H1 (cell line): Measurements from ENCODE around the gene PRKAR2A.

Experiments
- ASH2L ChIP-seq: fragments of 200-600, 300-600 bp; sonication (generic); IDR thresholded peaks from one replicate; pipeline ENCODE4 v1.7.1; 2017; ENCODE audit warnings: low read length
- CREB1 ChIP-seq: IDR thresholded peaks from 2 replicates; pipeline ENCODE4 v1.6.1; 2012; ENCODE audit warnings: inconsistent platforms
- CTCF ChIP-seq, 3 experiments: IDR thresholded peaks; 1 replicate in 2 of 3; 2 replicates in 1 of 3; pipeline versions ENCODE4 v1.5.1 to v1.6.1; 2011; ENCODE audit warnings: low read length in 3 of 3, mild to moderate bottlenecking in 3 of 3, inconsistent platforms in 2 of 3, low read depth in 1 of 3, moderate library complexity in 1 of 3; ENCODE audit not compliant: insufficient read depth in 1 of 3; ENCODE audit errors: control extremely low read depth in 1 of 3
- EZH2 ChIP-seq: fragments of 200-600 bp; sonication (generic); IDR thresholded peaks from 2 replicates; pipeline ENCODE4 v1.7.1; 2012; ENCODE audit warnings: low read depth, mild to moderate bottlenecking, moderate library complexity, low read length, inconsistent platforms; ENCODE audit not compliant: severe bottlenecking
- JUN ChIP-seq: IDR thresholded peaks from 2 replicates; pipeline ENCODE4 v1.6.1; 2011; ENCODE audit warnings: low read depth, mild to moderate bottlenecking, improper control_type of control experiment, low read length
- MAFK ChIP-seq: IDR thresholded peaks from 2 replicates; pipeline ENCODE4 v1.6.1; 2012; ENCODE audit warnings: low read depth, mild to moderate bottlenecking, improper control_type of control experiment, low read length
- NANOG ChIP-seq: IDR thresholded peaks from 2 replicates; pipeline ENCODE4 v1.6.1; 2011; ENCODE audit warnings: low read length, low read depth, mild to moderate bottlenecking, inconsistent platforms; ENCODE audit not compliant: insufficient read depth, poor library complexity, severe bottlenecking
- POLR2A ChIP-seq, 2 experiments: IDR thresholded peaks; 1 replicate in 1 of 2; 2 replicates in 1 of 2; pipeline ENCODE4 v1.6.1; 2011; ENCODE audit warnings: low read depth in 2 of 2, low read length in 2 of 2, mild to moderate bottlenecking in 2 of 2; ENCODE audit errors: control extremely low read depth in 1 of 2
- POLR2AphosphoS5 ChIP-seq: IDR thresholded peaks from 2 replicates; pipeline ENCODE4 v1.6.1; 2011; ENCODE audit warnings: low read depth, low read length
- RFX5 ChIP-seq: IDR thresholded peaks from 2 replicates; pipeline ENCODE4 v1.6.1; 2011; ENCODE audit warnings: low read depth, low read length, improper control_type of control experiment, borderline replicate concordance
- SIN3A ChIP-seq, 2 experiments: IDR thresholded peaks in 1 of 2; conservative IDR thresholded peaks in 1 of 2; 2 replicates each; pipeline ENCODE4 v1.6.1; 2011 to 2012; ENCODE audit warnings: low read length in 2 of 2, improper control_type of control experiment in 1 of 2, low read depth in 1 of 2, mild to moderate bottlenecking in 1 of 2
- TBP ChIP-seq: IDR thresholded peaks from 2 replicates; pipeline ENCODE4 v1.6.1; 2011; ENCODE audit warnings: low read depth, low read length, improper control_type of control experiment
- TCF12 ChIP-seq: IDR thresholded peaks from 2 replicates; pipeline ENCODE4 v1.6.1; 2011; ENCODE audit warnings: low read depth, mild to moderate bottlenecking, low read length

- no peak for TF ChIP-seq EZH2
- no peak for TF ChIP-seq JUN
- no peak for TF ChIP-seq CTCF (IDR thresholded peaks at IDR 0.05; ENCODE audit: control extremely low read depth in 1 of 3, insufficient read depth in 1 of 3, low read depth in 1 of 3, low read length in 3 of 3)
- no peak for TF ChIP-seq ASH2L
- no peak for TF ChIP-seq MAFK
- no peak for TF ChIP-seq NANOG
- TF ChIP-seq RFX5: no peak
- no peak for TF ChIP-seq SIN3A (conservative IDR thresholded peaks at IDR 0.05 in 1 of 2, IDR thresholded peaks at IDR 0.05 in 1 of 2; ENCODE audit: low read depth in 1 of 2, low read length in 2 of 2)
- no peak for TF ChIP-seq POLR2A (IDR thresholded peaks at IDR 0.05; ENCODE audit: control extremely low read depth in 1 of 2, low read depth in 2 of 2, low read length in 2 of 2)
- no peak for TF ChIP-seq POLR2AphosphoS5
- TF ChIP-seq TBP: no peak
- no peak for TF ChIP-seq CREB1
- TF ChIP-seq TCF12: no peak
Observed at GRCh38 chr3:48804930-48805329, 42.7 kb downstream of the PRKAR2A start.
